GM19351 (cell line): ENCODE data around the gene WDR77.

ENCODE experiments used
- ATAC-seq: cut with Tn5 transposase; IDR thresholded peaks from one replicate; pipeline ENCODE4 v1.9.1; 2021; ENCODE audit warnings: mild to moderate bottlenecking, moderate library complexity; ENCODE audit not compliant: unreplicated experiment

The WDR77 gene

DNA sequence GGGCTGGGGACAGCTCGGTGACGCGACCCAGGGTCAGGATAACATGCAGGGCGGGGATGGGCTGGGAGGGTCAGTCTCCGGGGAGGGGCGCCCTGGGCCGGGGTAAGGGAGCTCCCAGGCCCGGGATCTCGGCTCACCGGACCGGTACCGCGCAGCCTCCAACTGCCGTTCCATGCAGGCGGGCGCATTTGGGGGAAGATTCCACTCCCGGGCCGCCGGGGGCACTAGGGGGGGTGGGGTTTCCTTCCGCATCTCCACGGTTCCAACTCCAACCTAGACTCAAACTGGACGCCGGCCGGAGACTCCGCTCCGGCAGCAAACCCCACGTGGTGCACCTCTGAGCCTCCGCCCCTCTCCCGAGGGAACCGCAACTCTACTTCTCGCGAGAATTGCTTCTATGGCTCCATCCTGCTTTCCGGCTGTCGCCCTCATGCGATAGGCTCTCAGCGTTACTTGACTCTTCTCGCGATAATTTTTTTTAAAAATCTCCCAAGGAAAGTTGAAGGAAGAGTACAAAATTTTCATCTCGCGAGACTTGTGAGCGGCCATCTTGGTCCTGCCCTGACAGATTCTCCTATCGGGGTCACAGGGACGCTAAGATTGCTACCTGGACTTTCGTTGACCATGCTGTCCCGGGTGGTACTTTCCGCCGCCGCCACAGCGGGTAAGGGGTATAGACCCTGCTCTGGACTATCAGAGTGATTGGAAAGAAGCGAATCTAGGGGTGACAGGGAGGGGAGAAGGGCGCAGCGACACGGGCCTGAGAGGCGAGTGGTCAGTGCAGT, at the start of gene WDR77, which contains the start of gene ATP5PB:
Gene WDR77 (minus strand): TSS at position 339 of the 785 bp plus-strand sequence. CDS start 87 bp downstream, at position 252.
Gene ATP5PB (plus strand): TSS at position 547 of the 785 bp plus-strand sequence. CDS start 78 bp downstream, at position 625.
- ATAC-seq, result peak; percentile 91

DNA sequence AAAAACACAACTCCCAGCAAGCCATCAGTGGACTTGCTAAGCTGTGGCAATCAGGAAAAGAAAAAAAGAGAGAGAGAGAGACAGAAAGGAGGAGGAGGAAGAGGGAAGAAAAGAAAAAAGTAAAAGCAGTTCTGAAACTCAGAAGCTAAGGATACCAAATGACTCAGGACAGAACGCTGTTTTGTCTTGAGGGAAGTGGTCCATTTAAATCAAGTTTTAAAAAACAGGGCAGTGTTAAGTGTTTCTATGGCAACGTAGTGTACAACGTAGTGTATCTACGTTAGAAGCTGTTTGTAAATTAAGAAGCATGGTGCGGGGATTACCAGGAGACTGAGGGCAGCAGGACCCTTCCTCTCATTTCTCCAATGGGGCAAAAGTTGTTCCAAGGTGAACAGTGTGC, 48.5 kb upstream of the WDR77 start:
- ATAC-seq, result no peak

DNA sequence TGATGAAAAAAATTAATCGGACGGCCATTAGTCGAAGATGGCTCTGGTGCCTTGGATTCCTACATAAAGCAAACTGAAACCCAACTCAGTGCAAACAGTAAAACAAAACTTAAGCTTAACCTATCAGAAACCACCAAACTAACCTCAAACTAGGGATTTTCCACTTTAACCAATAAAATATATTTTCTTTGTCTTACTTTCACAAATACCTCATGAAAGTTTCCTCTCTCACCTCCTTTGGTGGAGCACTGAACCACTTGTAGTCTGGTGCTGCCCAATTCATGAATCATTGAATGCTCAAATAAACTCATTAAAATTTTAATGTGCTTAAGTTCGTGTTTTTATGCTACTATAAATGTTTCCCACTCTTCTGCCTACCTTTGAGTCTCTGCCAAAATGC, 47.3 kb upstream of the WDR77 start:
- no peak for ATAC-seq

DNA sequence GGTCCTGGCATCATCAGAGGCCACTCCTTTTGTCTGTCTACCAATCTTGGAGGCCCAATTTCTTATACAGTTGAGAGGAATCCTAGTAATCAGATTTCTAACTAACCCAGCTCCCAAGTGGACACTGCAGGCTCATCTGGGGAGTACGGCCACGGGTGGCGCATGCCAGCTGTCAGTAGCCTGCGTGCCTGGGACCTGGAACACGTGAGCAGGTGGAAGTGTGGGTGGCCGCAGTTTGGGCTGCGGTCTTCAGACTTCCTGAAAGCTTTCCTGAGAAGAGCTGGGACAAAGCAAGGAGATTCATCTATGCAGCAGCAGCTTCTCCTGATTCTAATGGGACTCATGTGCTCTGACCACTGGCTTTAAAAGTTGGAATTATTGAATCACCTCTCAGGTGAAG, 42.0 kb upstream of the WDR77 start:
- ATAC-seq, result no peak

GRCh38 chr1:111490220-111490619, 41.2 kb upstream of the WDR77 start:
- no peak for ATAC-seq

- no peak for ATAC-seq
Observed at GRCh38 chr1:111489604-111490003, 40.5 kb upstream of the WDR77 start.

DNA sequence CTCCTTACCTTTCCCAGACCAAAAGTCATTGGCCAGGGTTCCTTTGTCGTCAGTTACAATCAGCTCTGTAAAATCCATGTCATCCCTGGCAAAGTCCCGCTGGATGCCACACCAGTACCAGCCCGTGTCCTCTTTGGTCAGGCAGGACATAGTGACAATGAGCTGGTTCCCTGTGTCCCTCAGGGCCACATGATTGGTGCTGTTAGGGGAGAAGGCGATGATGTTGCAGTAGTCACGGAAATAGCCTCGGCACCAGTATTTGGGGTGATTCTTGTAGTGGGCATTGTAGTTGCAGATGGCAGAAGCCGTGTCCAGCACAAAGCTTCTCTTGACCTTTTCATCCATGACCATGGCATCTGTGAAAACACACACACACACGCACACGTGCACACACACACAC, 39.6 kb upstream of the WDR77 start:
- no peak for ATAC-seq

DNA sequence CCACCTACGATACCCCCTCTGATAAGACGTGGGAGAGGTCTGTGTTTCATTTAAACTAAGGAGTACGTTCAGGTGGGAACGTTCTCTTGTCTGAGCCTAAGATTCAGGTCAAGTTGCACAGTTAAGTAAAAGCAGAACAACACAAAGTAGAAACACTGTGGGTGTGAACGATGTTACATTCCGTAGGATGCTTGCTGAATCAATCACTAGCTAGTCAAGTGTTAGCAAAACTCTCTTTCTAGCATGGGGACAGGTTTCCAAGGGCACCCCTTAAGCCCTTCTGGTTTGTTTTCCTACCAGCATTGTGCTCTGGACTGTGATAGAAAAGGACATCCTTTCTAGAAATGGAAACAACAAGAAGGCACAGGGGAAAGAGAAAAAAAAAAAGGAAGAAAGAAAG, 38.1 kb upstream of the WDR77 start:
- no peak for ATAC-seq

GRCh38 chr1:111486431-111486830, 37.4 kb upstream of the WDR77 start:
- no peak for ATAC-seq

- no peak for ATAC-seq
Observed at GRCh38 chr1:111484391-111485026, 35.5 kb upstream of the WDR77 start.

- no peak for ATAC-seq
Observed at GRCh38 chr1:111483876-111484275, 34.8 kb upstream of the WDR77 start.

DNA sequence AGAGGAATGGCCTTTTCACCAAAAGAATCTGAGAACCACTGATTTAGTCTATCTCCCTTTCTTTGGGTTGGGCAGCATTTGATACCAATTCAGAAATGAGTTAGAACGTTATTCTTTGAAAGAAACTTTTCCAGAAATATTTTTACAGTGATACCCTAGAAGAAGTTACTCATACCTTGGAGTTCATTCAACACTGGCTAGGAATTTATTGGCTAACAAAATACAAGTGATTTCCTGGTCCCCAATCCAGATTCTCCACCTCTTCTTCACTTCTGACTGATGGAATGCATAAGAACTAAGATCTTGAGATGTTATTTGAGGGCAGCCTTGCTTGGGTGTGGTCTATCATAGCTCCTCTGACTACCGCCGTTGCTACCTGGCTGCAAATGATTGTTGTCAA, 34.1 kb upstream of the WDR77 start:
- ATAC-seq, result no peak

DNA sequence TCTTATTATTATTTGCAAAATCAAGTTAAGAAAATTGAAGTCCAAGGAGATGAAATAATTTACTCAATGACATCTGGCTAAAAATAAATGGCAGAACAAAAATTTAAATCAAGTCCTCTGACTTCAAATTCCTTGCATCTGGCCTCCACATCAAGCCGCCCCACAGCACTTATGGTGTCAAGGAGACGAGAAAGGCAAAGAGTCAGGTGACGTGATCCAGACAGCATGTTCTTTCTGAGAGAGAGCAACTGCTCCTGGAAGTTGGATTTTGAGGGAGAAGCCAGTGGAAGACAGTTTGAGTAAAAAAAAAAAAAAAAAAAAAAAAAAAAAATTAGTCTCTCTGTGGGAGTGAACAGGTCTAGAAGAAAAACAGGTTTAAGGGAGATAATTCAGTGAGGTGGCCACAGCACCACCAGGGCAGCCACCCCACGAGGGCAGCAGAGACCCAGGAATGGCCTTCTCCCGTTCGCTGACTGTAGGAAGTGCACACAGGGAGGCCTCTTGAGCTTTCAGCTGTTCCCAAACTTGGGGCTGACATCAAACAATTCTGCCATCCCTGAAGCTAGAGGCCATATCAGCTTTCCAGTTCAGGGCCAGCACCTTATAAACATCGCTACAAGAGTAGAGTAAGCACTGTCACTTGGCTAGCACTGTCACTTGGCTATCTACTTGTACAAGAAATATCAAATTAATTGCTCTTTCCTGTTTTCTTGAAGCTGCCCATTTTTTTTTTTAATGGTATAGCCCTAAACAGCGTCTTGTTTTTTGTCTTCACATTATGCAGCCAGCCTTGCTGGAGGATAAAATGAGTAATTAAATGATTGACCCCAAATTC, 32.5 kb upstream of the WDR77 start:
- ATAC-seq, result no peak

DNA sequence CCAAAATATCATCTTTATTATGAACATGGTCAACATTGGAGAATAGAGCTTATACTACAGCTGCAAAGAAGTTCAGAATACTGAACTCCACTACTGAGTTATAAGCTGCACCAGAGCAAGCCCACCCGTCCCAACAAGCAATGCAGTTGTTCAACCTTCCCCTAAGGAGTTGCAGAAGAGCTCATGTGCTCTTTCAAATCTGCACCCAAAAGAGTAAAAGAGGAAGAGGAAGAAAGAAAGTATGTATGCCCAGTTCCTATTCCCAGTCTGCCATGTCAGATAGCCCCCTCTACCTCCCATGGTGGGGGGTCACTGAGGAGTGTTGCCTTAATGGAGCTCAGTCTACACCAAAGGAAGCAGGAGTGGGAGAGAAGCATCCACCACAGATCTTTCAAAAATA, 31.6 kb upstream of the WDR77 start:
- no peak for ATAC-seq

DNA sequence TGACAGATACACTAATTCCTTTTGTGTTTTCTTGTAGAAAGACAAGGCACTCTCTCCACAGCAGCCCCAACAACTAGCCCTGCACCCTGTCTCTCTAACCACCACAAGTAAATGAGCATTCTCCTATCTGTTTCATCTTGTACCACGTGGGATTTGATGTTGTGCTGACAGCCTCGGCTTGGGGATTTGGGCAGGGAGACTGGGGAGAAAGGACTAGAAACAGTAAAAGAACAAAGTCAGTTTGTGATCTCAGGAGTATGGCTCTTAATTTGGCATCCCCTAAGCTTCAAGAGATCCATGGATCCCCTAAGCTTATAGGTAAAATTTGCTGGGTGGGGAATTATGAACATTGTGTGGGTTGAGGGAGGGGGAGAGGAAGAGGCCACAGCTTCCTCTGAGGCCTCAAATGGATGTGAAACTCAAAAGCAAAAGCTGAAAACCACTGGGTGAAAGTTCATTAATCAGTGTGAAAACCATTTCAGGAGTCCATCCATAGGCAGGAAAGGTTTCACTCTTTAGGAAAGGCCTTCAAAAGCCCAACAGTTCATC, 27.8 kb upstream of the WDR77 start:
- ATAC-seq, result peak; percentile 76

- ATAC-seq, result no peak
Observed at GRCh38 chr1:111476214-111476613, 27.2 kb upstream of the WDR77 start.

GRCh38 chr1:111475701-111476100, 26.6 kb upstream of the WDR77 start:
- peak; percentile 59 for ATAC-seq

DNA sequence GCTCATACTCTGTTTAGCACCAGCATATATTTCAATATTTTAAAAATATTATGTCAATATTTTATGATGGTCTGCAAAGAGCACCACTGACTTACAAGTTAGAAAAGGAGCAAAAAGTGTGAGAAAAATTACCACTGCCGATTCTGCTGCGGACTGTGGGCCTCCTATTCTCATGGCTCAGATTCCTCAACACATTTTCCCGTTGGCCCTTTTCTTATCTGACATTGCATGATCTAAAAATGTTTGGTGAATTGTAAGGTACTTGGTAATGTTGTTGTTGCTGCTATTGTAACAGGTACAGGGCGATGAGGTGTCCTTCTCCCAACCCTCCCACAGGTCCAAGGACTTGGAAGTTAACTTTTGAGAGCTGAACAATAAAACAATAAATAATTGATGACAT, 25.5 kb upstream of the WDR77 start:
- ATAC-seq, result no peak

DNA sequence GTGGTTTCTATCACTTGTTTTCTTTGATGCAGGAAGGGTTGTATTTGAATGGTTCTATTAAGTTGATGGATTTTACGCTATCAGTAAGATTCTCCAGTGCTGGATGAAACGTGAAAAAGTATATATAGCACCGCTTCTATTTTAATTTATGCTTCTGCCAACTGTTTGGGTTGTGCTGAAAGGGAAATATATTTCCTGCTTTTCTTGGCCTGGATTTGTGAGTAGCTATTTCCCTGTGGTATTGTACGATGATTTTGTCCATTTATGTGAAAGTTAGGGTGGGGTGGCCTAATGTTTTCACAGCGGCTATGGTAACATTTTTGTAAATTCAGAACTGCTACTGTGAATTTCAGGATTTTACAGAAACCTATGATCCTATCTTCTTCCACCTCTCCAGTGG, 25.1 kb upstream of the WDR77 start:
- ATAC-seq, result no peak

- no peak for ATAC-seq
Observed at GRCh38 chr1:111471538-111471937, 22.5 kb upstream of the WDR77 start.

GRCh38 chr1:111471012-111471411, 22.0 kb upstream of the WDR77 start:
- ATAC-seq, result no peak
